IPS DF 6.9 (cell line): ENCODE measurements around the gene DNAJC18.

Experiments
- DNase-seq: peaks from one replicate; pipeline ENCODE4 v3.0.0-alpha.2; 2013; ENCODE audit warnings: low read depth, low spot score
- H3K27ac ChIP-seq: one replicate; pipeline ENCODE4 v1.5.1; 2013; ENCODE audit warnings: low read length, control low read depth
- H3K27me3 ChIP-seq: 2 replicates; pipeline ENCODE4 v1.6.1; 2013; ENCODE audit warnings: mild to moderate bottlenecking, low read length; ENCODE audit not compliant: control insufficient read depth, insufficient read depth
- H3K36me3 ChIP-seq: 2 replicates; pipeline ENCODE4 v1.6.1; 2013; ENCODE audit warnings: low read length; ENCODE audit not compliant: control insufficient read depth, insufficient read depth
- H3K4me1 ChIP-seq: 2 replicates; pipeline ENCODE4 v1.6.1; 2013; ENCODE audit warnings: low read length; ENCODE audit not compliant: control insufficient read depth, insufficient read depth
- H3K4me3 ChIP-seq: 2 replicates; pipeline ENCODE4 v1.5.1; 2013; ENCODE audit warnings: mild to moderate bottlenecking, low read length
- H3K9me3 ChIP-seq: 2 replicates; pipeline ENCODE4 v1.6.1; 2013; ENCODE audit warnings: low read length, inconsistent platforms; ENCODE audit not compliant: control insufficient read depth, insufficient read depth
- WGBS: extraction: QIAGEN DNeasy Blood & Tissue Kit; methylation state at CpG from one replicate; pipeline ENCODE4 v1.1.7; 2013; ENCODE audit warnings: mixed read lengths, missing lambda C conversion rate; ENCODE audit not compliant: insufficient read length, insufficient coverage; 5-methylcytosine and 5-hydroxymethylcytosine counted together

The DNAJC18 gene

DNA sequence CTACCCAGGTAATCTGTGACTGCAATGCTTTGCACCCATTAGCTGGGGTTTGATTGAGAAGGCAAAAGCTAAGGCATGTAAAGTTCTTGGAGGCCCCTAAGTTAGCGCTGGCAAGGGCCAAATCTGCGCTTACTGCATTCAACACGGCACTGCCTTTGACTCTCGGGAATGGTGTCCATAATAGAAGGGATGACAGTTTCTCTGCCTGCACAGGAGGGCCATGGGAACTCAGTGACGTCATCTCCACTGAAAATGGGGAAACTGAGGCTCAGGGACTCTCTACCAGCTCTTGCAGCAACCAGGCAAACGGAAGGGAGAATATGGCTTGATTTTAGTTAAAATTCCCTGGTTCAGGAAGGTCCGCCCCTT lies 35.9 kb downstream of the DNAJC18 start:
- Histone ChIP-seq H3K36me3 (peaks cover 8% of the 10 kb centered on the region; the same call in 1 of the 2 replicates), H3K27ac (no peak overlapping the region), H3K4me1 (peaks cover 3% of the 10 kb centered on the region), H3K4me3 (peak overlapping the region; percentile 97; the same call in 1 of the 2 replicates), H3K9me3 (no peaks in the 10 kb centered on the region), H3K27me3 (no peaks in the 10 kb centered on the region)
- no peak for DNase-seq
- no CpG with 5 or more reads among the region's 7 CpGs for WGBS

DNA sequence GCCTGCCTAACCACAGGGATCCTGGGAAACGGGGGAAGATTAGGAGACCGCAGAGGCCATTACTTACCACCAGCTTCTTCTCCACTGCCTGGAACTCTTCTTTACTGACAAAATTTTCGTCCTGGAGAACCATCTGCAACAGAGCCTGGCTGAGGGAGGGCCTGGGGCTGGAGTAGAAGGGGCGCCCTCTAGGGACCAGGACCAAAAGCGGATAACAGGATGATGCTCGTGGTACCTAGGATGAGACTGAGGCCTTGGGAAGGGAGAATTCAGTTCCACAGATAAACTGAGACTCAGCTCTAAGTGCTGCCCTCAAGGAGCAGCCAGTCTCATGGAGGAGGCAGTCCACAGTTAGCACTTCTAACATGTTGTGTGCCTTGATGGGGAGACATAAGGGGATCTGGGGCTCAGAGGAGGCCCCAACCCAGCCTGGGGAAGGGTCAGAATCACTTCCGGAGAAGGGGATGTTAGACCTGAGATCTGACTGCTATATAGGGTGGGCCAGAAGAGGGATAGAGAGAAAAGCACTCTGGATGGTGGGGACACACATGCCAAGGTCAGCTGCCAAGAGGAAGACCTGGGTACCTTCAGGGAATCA lies 36.7 kb downstream of the DNAJC18 start:
- Histone ChIP-seq H3K36me3 (peaks cover 8% of the 10 kb centered on the region; the same call in 1 of the 2 replicates), H3K27me3 (no peaks in the 10 kb centered on the region), H3K27ac (no peak overlapping the region), H3K9me3 (no peaks in the 10 kb centered on the region), H3K4me1 (peaks cover 3% of the 10 kb centered on the region), H3K4me3 (no peak overlapping the region)
- no CpG with 5 or more reads among the region's 7 CpGs for WGBS
- DNase-seq, result no peak

DNA sequence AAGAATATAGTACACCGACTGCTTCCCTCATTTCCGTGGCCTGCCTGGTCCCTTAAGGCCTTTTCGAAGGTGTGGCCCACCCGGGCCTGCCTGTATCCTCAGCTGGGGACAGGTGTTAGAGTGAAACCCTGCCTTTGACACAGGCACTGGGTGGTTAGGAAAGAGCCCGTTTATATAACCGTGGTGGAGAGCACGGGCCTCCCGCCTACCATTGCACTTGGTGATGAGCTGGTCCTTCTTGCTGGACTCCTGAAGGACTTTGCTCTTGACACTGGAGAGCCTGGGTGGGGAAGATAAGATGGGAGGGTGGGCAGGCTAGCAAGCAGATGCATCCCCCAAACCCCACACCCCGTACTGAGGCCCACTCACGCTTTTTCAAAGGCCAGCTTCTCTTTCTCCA lies 37.8 kb downstream of the DNAJC18 start:
- no peaks in the 10 kb centered on the region for H3K9me3 ChIP-seq
- no CpG with 5 or more reads among the region's 10 CpGs for WGBS
- H3K4me1 ChIP-seq, result peaks cover 3% of the 10 kb centered on the region
- no peak overlapping the region for H3K27ac ChIP-seq
- peaks cover 8% of the 10 kb centered on the region; the same call in 1 of the 2 replicates for H3K36me3 ChIP-seq
- H3K4me3 ChIP-seq, result no peak overlapping the region
- H3K27me3 ChIP-seq, result no peaks in the 10 kb centered on the region
- DNase-seq, result no peak

DNA sequence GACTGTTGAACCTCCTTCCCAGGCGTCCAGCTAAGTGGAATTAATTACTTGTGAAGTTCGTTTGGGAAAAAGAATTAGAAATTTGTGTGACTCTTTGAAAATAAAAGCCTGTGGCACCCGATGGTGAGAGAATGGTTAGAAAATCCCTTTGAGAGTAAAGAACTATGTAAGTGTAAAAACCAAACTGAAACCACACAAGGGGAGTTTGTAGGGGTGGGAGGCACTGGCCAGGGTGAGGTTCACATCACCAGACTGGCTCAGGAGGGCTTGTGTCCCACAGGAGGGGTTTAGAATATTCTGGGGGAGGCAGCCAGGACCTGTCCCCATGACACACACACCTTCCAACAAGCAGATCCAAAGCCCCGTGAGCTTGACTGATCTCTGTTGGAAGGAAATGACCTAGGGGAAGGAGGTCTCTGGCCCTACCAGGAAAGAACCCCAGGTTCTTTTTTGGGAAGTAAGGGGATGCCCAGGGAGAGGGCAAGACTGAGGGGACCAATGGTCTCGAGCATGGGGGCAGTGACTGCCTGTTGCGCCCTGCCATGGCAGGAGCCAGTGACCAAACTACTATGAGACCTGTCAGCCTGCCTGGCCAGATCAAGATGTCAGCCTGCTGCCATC lies 39.7 kb downstream of the DNAJC18 start:
- H3K27ac ChIP-seq, result no peak overlapping the region
- H3K4me1 ChIP-seq, result peaks cover 10% of the 10 kb centered on the region
- H3K4me3 ChIP-seq, result no peak overlapping the region
- WGBS, result no CpG with 5 or more reads among the region's 6 CpGs
- peaks cover 8% of the 10 kb centered on the region; the same call in 1 of the 2 replicates for H3K36me3 ChIP-seq
- no peaks in the 10 kb centered on the region for H3K9me3 ChIP-seq
- DNase-seq, result no peak
- no peaks in the 10 kb centered on the region; the same call in 1 of the 2 replicates for H3K27me3 ChIP-seq

DNA sequence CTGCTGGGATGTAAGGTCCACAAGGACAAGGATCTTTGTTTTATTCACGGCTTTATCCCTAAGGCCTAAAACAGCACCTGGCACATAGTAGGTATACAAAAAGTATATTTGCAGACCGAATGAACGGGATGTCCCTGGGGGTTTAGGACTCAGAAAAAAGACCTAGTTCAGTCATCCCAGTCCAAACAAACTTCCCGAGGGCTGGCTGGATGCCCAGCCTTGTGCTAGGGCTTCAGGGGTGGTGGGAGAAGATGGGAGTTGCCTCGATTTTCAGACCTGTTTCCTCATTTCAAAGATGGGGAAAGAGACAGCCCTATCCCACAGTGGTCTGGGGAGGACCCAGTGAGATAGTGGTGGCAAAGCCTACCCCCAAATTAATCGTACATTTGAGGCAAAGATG lies 41.4 kb downstream of the DNAJC18 start:
- no peaks in the 10 kb centered on the region for H3K9me3 ChIP-seq
- H3K4me1 ChIP-seq, result peaks cover 9% of the 10 kb centered on the region
- no peak for DNase-seq
- no peak overlapping the region for H3K27ac ChIP-seq
- peaks cover 8% of the 10 kb centered on the region; the same call in 1 of the 2 replicates for H3K36me3 ChIP-seq
- peaks cover 10% of the 10 kb centered on the region; the same call in 1 of the 2 replicates for H3K27me3 ChIP-seq
- H3K4me3 ChIP-seq, result no peak overlapping the region
- WGBS, result no CpG with 5 or more reads among the region's 6 CpGs

DNA sequence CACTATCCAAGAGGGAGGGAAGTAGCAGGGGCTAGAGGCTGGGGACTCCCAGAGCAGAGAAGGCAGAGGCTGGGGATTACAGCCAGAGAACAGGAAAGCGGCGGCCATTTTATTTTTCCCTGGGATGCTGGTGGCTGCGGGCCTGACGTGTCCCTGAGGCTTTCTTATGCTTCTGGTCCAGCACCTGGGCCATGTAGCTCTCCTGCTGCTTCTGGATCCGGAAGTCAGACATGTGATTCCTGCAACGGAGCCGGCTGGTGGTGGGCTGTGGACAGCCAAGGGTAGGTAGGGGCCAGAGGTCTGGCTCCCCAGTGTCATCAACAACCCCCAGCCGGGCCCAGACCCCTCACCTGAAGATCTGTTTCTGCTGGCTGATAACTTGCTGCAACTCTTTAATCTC lies 42.6 kb downstream of the DNAJC18 start:
- H3K9me3 ChIP-seq, result no peaks in the 10 kb centered on the region
- peaks cover 8% of the 10 kb centered on the region; the same call in 1 of the 2 replicates for H3K36me3 ChIP-seq
- peaks cover 10% of the 10 kb centered on the region; the same call in 1 of the 2 replicates for H3K27me3 ChIP-seq
- no peak overlapping the region for H3K4me3 ChIP-seq
- H3K4me1 ChIP-seq, result peaks cover 9% of the 10 kb centered on the region
- WGBS, result no CpG with 5 or more reads among the region's 8 CpGs
- H3K27ac ChIP-seq, result no peak overlapping the region
- DNase-seq, result no peak

DNA sequence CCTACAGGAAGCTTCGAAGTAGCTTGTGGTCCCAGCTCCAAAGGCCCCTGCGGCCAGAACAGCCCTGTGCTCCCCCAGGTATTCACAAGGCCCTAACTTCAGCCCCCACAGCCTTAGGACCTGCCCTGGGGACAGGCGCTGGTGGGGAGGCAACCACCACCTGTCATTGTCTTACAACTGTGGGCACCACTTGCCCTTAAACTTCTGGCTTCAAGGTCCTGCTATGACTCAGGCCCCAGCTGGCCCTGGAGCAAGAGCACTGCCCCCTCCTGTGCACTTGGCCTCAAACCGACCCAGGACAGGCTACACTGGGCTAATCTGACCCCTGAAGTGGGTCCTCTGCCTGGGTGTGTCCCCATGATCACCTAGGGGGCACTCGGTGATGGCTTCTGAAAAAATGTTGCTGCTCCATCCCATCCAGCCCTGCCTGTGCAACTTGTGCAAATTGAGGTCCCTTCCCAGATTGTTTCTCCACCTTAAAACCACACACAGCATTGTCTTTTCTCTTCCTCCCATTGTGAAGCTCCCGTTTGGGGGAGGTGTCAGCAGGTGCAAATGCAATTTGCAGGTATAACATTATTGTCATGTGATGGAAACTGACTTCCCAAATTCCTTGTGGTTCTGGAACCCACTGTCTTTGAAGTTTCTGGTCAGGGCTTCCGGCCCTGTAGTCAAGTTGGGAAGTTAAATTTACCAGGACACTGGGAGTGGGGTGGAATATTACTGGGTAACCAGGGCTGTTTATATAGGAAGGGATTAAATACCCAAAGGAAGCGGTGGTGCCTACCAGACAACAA lies 43.3 kb downstream of the DNAJC18 start:
- Histone ChIP-seq H3K27ac (no peak overlapping the region), H3K4me3 (no peak overlapping the region), H3K27me3 (peaks cover 10% of the 10 kb centered on the region; the same call in 1 of the 2 replicates), H3K4me1 (peaks cover 9% of the 10 kb centered on the region), H3K36me3 (peaks cover 5% of the 10 kb centered on the region; the same call in 1 of the 2 replicates), H3K9me3 (no peaks in the 10 kb centered on the region)
- no CpG with 5 or more reads among the region's 8 CpGs for WGBS
- no peak for DNase-seq

DNA sequence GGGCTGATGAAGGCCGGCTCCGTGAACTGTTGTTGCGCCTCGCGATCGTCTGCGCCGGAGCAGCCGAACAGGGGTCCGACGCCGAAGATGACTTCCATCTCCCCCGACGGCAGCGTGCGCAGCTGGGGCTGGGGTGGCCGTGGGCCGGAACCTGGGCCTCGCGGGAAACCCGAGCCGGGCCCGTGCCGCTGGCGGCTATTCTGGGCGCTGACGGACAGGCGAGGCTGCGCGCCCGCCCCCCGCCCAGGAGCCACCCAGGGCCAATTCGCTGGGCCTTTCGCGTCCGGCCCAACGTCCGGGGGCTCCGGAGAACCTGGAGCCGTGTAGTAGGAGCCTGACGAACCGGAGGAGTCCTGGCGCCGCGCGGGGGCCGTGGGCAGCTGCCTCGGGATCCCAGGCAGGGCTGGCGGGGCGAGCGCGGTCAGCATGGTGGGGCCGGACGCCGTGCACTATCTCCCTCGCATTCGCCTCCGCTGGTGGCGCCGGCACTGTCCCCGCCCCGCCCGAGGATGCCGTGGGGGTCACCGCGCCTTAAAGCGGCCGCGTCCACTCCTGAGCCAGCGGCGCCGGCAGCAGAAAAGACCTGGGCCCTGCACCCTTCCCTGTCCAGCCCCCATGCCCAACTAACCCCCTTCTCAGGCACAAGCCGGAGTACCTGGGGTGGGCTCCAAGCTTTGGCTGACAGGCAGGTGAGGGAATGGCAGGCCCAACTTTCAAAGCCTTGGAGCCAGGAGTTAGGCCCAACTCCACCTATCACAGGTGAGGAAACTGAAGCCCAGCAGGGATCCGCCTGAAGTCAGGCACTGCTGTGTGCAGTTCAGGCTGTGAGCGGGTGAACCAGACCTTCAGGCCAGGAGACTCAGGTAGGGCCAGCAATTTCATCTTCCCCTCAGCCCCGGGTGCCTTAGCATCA lies 44.4 kb downstream of the DNAJC18 start, which contains the start of gene PROB1:
TSS of gene PROB1 (minus strand) at position 451 of the 913 bp plus-strand sequence. CDS start at position 428, 23 bp downstream.
- Histone ChIP-seq H3K9me3 (no peaks in the 10 kb centered on the region), H3K4me1 (peaks cover 9% of the 10 kb centered on the region), H3K27ac (no peak within 1 kb of the TSS), H3K4me3 (peak within 1 kb of the TSS; percentile 48; the same call in 1 of the 2 replicates), H3K27me3 (peaks cover 10% of the 10 kb centered on the region; the same call in 1 of the 2 replicates), H3K36me3 (peaks cover 3% of the 10 kb centered on the region; the same call in 1 of the 2 replicates)
- DNase-seq, result no peak
- WGBS, result no CpG with 5 or more reads among the region's 76 CpGs

DNA sequence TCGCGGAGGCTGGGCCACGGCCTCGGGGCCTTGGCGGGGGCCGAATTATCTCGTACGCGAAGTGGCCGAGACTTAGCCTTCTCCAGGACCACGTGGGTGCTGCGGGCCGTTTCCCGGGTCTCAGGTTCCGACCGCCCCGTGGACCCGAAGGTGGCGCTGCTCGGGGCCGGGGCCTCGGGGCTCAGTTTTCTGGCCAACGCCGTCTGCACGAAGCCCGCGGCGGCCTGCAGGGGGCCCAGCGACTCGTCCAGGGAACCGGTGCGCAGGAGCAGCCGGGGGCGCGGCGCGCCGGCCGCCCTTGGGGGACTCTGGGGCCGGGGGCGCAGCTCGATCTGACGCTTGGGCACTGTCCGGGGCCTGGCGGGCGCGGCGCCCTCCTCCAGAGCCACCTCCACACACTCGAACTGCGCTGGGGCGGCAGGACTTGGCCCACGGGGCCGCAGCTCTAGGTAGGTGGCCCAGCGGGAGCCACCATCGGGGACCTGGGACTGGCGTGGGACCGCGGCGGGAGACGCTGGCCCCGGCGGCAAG lies 45.1 kb downstream of the DNAJC18 start:
- Histone ChIP-seq H3K4me3 (peak overlapping the region; percentile 48; the same call in 1 of the 2 replicates), H3K27me3 (peaks cover 10% of the 10 kb centered on the region; the same call in 1 of the 2 replicates), H3K4me1 (peaks cover 9% of the 10 kb centered on the region), H3K27ac (no peak overlapping the region), H3K36me3 (0 out of 2 replicates have a peak, but pooled peaks cover under 1% of the 10 kb centered on the region), H3K9me3 (no peaks in the 10 kb centered on the region)
- no CpG with 5 or more reads among the region's 62 CpGs for WGBS
- DNase-seq, result no peak
